GM12872 (cell line): ENCODE measurements around the gene NUDT9.
A peak's percentile ranks its signal among the peaks of the same experiment; 100 is the strongest.

Source experiments
- CTCF ChIP-seq: IDR thresholded peaks from 3 replicates; pipeline ENCODE4 v1.5.1; 2011; ENCODE audit warnings: low read depth, mild to moderate bottlenecking, low read length, moderate library complexity; ENCODE audit not compliant: insufficient read depth

The NUDT9 gene

GRCh38 chr4:87502580-87503238 lies 80.3 kb downstream of the NUDT9 start:
- no peak for TF ChIP-seq CTCF

- peak; percentile 31; the same call in 2 of the 3 replicates for TF ChIP-seq CTCF
These were observed 83.5 kb downstream of the NUDT9 start for GRCh38 chr4:87505862-87506261.

- no peak for TF ChIP-seq CTCF
These were observed 84.8 kb downstream of the NUDT9 start for GRCh38 chr4:87506974-87507701.
